ENCODE results near the gene LMTK2.
A peak's percentile ranks its signal among the peaks of the same experiment; 100 is the strongest.

Gene LMTK2

DNA sequence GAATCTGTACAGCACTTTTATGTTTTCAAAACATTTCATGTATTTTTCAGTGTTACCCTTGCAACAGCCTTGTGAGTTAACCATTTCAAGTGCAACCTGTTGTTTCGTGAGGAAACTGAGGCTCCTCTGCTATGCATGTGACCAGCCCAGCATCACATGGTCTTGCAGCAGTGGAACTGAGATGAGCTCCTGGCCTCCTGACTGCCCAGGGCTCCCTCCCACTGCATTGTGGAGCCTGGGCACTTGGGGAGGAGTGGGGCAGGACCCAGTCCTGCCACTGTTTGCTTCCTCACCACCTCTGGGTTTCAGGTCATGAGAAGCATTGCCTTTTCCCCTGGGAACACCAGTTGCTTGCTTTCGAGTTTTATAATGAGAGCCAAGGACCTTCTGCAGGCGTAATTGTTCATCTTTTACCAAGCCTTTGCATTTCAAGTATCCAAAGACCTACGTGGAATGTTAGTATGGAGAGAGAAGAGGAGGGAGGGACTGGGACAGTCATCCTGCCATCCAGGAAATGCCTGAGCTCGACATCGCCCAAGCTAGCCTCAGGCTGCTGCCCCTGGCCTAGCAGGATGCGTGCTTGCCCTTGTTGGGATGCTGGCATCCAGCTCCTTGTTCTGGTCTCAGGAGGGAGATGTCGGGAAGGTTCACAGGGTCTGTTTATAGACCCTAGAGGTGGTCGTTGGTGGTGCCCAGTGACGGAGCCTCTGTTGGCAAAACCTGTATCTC is 72.3 kb downstream of the LMTK2 start:
- DNase-seq = no peak

DNA sequence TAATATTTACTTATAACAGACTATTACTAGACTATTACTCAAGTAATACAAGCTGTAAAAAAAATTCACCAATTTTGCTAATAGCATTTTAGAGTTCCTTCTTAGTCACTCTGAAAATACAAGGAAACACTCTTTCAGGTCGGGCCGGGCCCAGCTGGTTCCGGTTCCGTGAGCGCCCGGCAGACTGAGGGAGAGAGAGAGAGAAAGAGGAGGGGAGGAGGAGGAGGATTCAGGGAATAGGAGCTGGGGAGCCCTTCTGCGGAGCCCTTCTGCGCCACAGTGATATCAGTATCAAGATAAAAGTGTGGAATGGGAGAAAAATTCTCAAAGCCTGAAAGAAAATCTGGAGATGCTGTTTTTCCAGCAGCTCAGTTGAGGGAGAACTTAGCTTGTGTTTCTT is 74.1 kb downstream of the LMTK2 start:
- no peak for DNase-seq

- DNase-seq = no peak
These were observed 78.4 kb downstream of the LMTK2 start for GRCh38 chr7:98185101-98185500.

DNA sequence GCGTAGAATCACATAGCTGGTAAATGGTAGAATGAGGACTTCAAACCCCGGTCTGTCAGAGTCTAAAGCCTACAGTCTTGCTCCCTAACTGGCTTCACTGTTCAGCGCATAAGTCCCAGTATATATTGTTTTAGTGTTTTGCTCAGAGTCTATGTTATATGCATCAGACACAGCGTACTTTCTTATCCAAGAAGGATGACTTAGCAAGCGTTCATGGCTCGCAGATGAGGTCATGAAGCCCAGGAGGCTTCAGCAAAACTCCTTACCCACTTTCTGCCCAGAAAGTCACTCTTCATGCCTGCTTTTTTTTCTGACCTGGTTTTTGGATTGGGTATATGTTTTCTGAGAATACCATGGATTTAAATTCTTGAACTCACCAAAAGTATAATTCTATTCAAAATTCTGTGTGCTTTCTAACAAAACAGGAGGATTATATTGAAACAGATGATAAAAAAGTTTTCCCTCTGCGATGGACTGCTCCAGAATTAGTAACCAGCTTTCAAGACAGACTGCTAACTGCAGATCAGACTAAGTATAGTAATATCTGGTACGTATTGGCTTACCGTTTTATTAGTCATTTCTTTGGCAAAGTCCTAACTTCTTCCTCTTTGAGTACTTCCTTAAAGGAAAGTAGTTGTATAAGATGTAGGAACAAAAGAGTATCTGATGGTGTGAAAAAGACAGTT is 79.9 kb downstream of the LMTK2 start:
- DNase-seq = peak; percentile 50 to 67

GRCh38 chr7:98187138-98187502 is 80.5 kb downstream of the LMTK2 start:
- no peak for DNase-seq

DNA sequence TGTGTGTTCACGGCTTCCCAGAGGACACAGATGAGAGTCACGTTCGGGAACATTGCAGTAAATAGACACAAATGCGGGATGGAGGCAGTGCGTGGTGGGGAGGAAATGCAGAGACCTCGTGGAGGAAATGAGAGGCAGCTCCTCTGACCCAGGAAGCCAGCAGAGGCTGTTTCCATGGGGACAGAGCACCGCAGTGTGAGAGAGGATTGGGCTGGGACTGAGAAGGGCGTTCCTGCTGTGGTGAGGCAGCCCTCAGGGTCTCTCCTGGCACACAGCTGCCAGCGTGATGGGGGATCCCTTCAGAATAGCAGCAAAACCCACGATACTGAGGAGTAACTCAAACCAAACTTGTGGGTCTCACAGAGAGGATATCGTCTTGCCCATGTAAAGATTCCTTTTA is 82.9 kb downstream of the LMTK2 start:
- DNase-seq = peak; percentile 18 to 27

GRCh38 chr7:98191668-98192431 is 85.2 kb downstream of the LMTK2 start:
- DNase-seq = no peak

- DNase-seq = no peak
These were observed 86.3 kb downstream of the LMTK2 start for GRCh38 chr7:98192781-98193457.

GRCh38 chr7:98193474-98194180 is 87.0 kb downstream of the LMTK2 start:
- no peak for DNase-seq

DNA sequence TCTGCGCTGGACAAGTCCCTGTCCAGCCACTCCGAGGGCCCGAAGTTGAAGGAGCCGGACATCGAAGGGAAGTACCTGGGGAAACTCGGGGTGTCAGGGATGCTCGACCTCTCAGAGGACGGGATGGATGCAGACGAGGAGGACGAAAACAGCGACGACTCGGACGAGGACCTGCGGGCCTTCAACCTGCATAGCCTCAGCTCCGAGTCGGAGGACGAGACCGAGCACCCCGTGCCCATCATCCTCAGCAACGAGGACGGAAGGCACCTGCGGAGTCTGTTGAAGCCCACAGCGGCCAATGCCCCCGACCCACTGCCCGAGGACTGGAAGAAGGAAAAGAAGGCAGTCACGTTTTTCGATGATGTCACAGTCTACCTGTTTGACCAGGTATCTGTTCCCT is 87.5 kb downstream of the LMTK2 start:
- no peak for DNase-seq

DNA sequence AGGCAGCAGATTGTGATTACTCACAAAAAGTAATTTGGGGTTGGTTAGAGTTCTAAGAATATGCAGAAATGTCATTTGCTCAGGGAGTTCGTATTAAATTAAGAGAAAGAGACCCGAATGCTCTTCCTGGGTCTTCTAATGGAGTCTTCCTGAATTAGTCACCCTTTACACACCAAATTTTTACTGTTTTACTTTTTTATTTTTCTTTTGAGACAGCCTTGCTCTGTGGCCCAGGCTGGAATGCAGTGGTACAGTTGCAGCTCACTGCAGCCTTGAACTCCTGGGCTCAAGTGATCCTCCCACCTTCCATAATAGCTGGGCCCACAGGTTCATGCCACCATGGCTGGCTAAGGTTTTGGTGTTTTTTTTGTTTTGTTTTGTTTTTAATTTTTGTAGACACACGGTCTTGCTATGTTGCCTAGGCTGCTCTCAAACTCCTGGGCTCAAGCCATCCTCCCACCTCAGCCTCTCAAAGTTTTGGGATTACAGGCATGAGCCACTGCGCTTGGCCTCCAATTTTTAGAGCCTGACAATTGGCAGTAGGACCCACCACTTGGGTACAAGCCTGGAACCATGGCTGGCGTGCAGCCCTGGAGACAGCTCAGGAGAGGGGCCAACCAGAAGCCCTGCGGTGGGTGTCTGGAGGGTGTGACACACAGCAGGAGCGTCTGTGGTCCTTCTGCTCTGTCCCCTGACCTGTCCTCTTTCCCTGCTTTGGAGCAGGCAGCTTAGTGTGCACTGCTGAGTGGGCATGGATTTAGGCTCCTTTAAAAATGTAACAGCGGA is 88.2 kb downstream of the LMTK2 start:
- DNase-seq = no peak

GRCh38 chr7:98196706-98197605 is 90.3 kb downstream of the LMTK2 start:
- DNase-seq = peak; percentile 80 to 83

DNA sequence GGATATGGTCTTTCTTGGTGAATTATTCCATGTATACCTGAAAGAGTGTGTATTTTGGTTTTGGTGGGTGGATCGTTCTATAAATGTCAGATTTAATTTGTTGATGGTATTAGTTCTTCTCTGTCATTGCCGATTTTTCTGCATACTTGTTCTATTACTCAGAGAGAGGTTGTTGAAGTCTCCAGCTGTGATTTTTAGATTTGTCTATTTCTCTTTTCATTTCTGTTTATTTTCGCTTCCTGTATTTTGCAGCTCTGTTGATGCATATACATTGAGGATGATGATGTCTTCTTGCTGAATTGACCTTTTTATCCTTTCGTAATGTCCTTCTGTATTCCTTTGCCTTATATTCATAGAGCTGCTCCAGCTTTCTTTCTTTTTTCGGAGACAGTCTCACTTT is 92.5 kb downstream of the LMTK2 start:
- DNase-seq = no peak

DNA sequence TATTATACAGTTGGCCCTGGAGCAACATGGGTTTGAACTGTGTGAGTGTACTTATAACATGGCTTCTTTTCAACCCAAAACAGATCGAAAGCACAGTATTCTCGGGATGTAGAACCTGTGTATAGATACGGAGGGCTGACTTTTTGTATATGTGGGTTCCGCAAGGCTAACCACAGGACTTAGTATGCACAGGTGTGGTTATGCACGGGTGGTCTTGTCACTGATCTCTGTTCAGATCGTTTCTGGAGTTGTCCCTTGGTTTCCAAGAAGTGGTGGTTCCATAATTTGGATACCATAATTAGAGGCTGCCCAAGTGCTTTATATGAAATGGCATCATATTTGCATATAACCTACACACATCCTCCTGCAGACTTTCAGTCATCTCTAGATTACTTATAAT is 93.7 kb downstream of the LMTK2 start:
- DNase-seq = no peak

DNA sequence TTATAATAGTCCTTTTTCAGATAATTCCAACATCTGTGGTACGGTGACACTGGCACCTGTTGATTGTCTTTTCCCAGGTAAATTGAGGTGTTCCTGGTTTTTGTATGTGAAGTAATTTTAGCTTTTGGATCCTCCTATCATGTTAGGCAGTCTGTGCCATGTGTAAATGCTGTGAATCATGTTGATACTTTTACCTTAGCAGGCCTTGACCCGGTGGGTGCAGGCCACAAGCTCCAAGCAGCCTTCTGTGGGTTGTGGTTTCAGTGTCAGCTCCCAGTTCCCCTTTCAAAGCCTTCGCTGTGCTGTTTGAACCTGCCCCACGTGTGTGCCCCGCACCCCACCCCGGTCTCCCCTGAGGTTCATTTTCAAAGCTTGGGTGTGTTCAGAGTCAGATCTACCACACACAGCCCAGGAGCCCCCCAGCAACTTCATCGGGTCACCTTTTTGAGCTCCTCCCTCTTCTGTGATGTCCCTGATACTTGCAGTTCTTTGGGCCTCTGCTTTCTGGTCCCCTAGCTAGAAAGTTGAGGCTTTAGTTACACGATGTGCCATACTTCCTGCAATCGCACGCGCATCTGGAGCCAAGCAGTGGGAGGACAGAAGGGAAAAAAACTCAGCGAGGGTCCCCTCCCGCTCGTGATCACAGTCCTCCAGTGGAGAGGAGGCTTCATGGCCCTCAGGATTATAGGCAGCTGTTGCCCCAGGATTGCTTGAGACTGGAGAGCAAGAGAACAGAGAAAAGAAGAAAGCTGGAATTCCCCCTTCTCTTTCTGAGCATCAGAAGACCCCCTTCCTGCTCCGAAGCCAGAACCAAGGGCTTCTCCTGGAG is 95.9 kb downstream of the LMTK2 start:
- peak; percentile 68 to 75 for DNase-seq

- DNase-seq = no peak
These were observed 96.8 kb downstream of the LMTK2 start for GRCh38 chr7:98203261-98203963.

- no peak for DNase-seq
These were observed 97.4 kb downstream of the LMTK2 start for GRCh38 chr7:98203964-98204605.

DNA sequence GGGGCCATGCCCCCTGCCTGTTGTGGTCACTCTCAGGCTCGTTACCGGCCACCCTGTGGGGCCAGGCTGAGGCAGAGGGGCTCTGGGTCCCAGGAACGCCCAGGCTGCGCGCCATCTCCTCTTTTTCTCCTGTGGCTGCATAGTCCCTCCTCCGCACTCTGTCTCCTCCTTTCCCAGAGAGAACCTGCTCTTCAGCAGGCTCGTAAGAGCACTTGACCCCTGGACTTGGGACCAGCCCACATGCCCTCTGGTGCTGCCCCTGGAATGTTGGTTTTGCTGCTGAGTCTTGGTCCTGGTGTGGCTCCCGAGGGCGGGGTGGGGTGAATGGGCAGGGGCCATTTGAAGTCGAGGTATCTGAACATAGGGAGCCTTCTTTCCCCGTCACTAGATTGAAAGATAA is 98.0 kb downstream of the LMTK2 start:
- DNase-seq = no peak

All from Kasumi-1 (cell line).